Measurements from ENCODE around the gene ATXN1.
"Not testable (repeated sequence)": the region's sequence is repeated elsewhere in the genome, so short reads cannot be mapped to it uniquely, and the experiment has no call there.

ATXN1 gene

GRCh38 chr6:16263464-16264099 lies 497.7 kb downstream of the ATXN1 start:
- not testable (repeated sequence) for DNase-seq

GRCh38 chr6:16262773-16263172 lies 498.5 kb downstream of the ATXN1 start:
- DNase-seq: not testable (repeated sequence)

GRCh38 chr6:16260602-16261001 lies 500.7 kb downstream of the ATXN1 start:
- DNase-seq: not testable (repeated sequence)

- not testable (repeated sequence) for DNase-seq
Measured at GRCh38 chr6:16259604-16260003, 501.7 kb downstream of the ATXN1 start.

- DNase-seq: no peak
Measured at GRCh38 chr6:16258709-16259075, 502.6 kb downstream of the ATXN1 start.

DNA sequence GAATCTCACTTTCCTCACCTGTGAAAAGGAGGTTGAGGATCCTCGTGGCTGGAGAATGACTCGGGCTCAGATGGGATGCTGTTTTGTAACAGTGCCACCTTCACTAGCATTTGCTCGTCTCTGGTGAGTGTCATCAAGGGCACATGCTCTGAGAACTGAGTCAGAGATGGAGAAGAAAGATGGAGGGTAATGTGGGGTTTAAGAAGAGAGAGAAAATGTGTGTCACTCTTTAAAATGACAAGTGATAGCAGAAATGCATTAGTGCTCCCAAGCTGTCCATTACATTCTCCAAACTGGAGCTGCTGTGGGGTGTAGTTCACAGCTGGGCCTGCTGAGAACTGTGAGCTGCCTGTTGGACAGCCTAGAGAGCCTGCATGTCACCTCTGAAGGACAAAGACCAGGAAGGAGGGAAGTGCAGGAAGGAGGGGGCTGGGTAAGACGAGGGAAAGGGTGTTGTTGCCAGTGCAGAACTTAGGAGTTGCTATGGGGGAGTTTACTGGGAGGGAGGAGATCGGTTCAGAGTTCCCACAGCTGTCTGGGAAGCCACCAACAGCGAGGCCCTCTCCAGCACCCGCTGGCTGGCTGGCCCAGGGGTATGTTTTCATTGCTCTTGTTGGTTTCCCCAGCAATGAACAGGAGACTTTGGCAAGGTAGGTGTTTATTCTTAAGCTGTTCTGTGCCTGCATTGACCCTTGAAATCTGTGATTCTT lies 503.1 kb downstream of the ATXN1 start:
- no peak for DNase-seq

GRCh38 chr6:16256781-16257180 lies 504.5 kb downstream of the ATXN1 start:
- DNase-seq: no peak

- DNase-seq: no peak
Measured at GRCh38 chr6:16254535-16254934, 506.7 kb downstream of the ATXN1 start.

GRCh38 chr6:16253399-16254144 lies 507.7 kb downstream of the ATXN1 start:
- no peak for DNase-seq

DNA sequence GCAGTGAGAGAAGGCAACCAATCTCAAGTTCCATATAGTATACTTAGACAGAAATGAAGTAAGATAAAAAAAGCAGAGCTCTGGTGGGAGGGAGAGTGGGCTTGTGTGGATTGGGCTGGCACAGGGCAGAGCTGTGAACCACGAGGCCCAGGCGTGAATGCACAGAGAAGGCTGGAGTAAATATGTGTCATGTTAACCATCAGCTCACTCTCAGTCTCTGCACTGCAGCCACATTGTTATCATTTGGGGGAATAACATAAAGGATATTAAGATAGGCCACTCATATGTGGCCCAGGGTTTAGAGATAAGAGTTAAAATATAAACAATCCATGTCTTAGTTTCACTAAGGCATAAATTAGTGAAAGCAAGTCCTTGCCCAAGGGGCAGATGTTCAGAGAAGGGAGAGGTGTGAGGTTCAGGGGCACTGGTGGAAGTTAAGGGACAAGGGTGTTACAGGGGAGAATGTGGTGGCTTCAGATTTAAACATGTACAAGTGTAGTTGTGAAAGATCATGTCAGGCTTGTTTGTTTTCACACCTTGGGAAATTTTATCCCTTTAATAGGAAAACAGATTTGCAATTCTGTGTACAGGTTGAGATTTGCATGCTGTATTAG lies 508.5 kb downstream of the ATXN1 start:
- peak; percentile 33 for DNase-seq

GRCh38 chr6:16251706-16252105 lies 509.6 kb downstream of the ATXN1 start:
- no peak for DNase-seq

GRCh38 chr6:16249971-16250370 lies 511.3 kb downstream of the ATXN1 start:
- no peak for DNase-seq

Measured in stimulated activated CD8-positive, alpha-beta memory T cell treated with anti-CD3 and anti-CD28 coated beads, Interleukin-4, amount 100 ng/mL, for 48 hours (primary cell).